GM18870 (cell line): ENCODE results near the gene GPC6.
"Not testable (repeated sequence)": the region's sequence is repeated elsewhere in the genome, so short reads cannot be mapped to it uniquely, and the experiment has no call there.

ENCODE experiments used
- ATAC-seq: cut with Tn5 transposase; IDR thresholded peaks from one replicate; pipeline ENCODE4 v1.9.1; 2021; ENCODE audit warnings: moderate library complexity; ENCODE audit not compliant: unreplicated experiment

Gene GPC6

GRCh38 chr13:93318534-93319254 lies 92.1 kb downstream of the GPC6 start:
- ATAC-seq, result no peak

- ATAC-seq, result no peak
Observed at GRCh38 chr13:93320942-93321341, 94.3 kb downstream of the GPC6 start.

- not testable (repeated sequence) for ATAC-seq
Observed at GRCh38 chr13:93323880-93324279, 97.3 kb downstream of the GPC6 start.

- no peak for ATAC-seq
Observed at GRCh38 chr13:93325303-93326233, 99.0 kb downstream of the GPC6 start.

- no peak for ATAC-seq
Observed at GRCh38 chr13:93326234-93326811, 99.7 kb downstream of the GPC6 start.

GRCh38 chr13:93328943-93329342 lies 102.3 kb downstream of the GPC6 start:
- ATAC-seq, result no peak

- no peak for ATAC-seq
Observed at GRCh38 chr13:93336728-93337127, 110.1 kb downstream of the GPC6 start.

- no peak for ATAC-seq
Observed at GRCh38 chr13:93338030-93338429, 111.4 kb downstream of the GPC6 start.

GRCh38 chr13:93338906-93339305 lies 112.3 kb downstream of the GPC6 start:
- ATAC-seq, result no peak

GRCh38 chr13:93339550-93339949 lies 112.9 kb downstream of the GPC6 start:
- no peak for ATAC-seq

- ATAC-seq, result no peak
Observed at GRCh38 chr13:93341517-93341916, 114.9 kb downstream of the GPC6 start.

GRCh38 chr13:93343097-93343496 lies 116.5 kb downstream of the GPC6 start:
- no peak for ATAC-seq

- no peak for ATAC-seq
Observed at GRCh38 chr13:93344048-93344705, 117.6 kb downstream of the GPC6 start.

- ATAC-seq, result no peak
Observed at GRCh38 chr13:93345024-93345423, 118.4 kb downstream of the GPC6 start.

- no peak for ATAC-seq
Observed at GRCh38 chr13:93345770-93346169, 119.2 kb downstream of the GPC6 start.

- ATAC-seq, result no peak
Observed at GRCh38 chr13:93352616-93353015, 126.0 kb downstream of the GPC6 start.

GRCh38 chr13:93355094-93355493 lies 128.5 kb downstream of the GPC6 start:
- no peak for ATAC-seq

GRCh38 chr13:93356469-93356868 lies 129.9 kb downstream of the GPC6 start:
- no peak for ATAC-seq

- ATAC-seq, result no peak
Observed at GRCh38 chr13:93360021-93360420, 133.4 kb downstream of the GPC6 start.

- no peak for ATAC-seq
Observed at GRCh38 chr13:93361703-93362102, 135.1 kb downstream of the GPC6 start.

- ATAC-seq, result no peak
Observed at GRCh38 chr13:93364166-93364565, 137.6 kb downstream of the GPC6 start.
